Renal cortical epithelial cell (primary cell): ENCODE results near the gene LGALS1. TPM values are rescaled to one million over a fixed set of nuclear protein-coding genes. Genes with fewer than 3 reads are reported as not detected.

Experiments used
- DNase-seq: peaks from one replicate; pipeline ENCODE4 v3.0.0-alpha.2; 2011; ENCODE audit warnings: low read depth
- total RNA-seq: library from RNA; depleted of rRNA; stranded (reverse); fragments of >200 nt; gene quantifications from 2 replicates; pipeline ENCODE4 v1.2.3, GENCODE V29; 2014

The LGALS1 gene
- total RNA-seq = 761 and 4,632 TPM in 2 replicates

DNA sequence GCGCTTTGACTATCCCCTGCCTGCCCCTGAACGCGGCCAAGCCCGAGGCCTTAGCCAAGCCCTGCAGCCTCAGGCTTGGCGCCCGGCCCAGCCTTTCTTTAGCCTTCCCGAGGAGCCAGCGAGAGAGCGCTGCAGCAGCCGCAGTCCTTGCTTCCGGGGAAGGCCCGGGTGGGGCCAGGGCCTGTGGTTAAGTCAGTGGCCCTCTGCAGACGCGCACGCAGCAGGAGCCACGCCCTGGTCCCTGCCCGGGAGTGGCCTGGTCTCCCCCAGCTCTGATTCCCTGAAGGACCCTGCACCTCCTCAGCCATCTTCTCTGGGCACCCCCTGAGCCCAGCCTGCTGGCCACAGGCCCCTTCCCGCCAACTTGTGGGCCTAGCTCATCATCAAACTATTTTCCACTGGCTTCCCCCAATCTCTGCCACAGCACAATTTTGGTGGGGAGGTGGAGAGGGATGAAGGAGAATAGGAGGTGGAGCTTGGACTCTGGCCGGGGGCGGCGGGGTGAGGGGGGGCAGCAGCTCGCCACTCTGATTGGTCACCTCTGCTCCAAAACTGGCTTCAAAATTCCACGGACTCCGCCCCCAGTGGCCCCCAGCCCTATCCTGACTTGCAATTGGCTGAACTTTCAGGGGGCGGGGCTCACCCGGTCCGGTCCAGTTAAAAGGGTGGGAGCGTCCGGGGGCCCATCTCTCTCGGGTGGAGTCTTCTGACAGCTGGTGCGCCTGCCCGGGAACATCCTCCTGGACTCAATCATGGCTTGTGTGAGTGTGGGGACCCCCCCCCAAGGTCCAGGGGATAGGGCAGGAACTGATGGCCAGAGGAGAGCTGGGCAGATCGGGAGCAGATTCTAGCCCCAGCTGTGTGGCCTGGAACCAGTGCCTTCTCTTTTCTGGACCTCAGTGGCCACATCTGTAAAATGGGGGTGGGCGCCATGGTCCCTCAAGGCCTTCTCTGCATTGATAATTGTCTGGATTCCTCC lies at the start of gene LGALS1:
Gene LGALS1 (plus strand): TSS at position 686 of the 979 bp plus-strand sequence. CDS start 67 bp downstream, at position 753.
- peak; percentile 70 for DNase-seq

- no peak for DNase-seq
Observed at GRCh38 chr22:37625737-37626136, 49.7 kb upstream of the LGALS1 start.

DNA sequence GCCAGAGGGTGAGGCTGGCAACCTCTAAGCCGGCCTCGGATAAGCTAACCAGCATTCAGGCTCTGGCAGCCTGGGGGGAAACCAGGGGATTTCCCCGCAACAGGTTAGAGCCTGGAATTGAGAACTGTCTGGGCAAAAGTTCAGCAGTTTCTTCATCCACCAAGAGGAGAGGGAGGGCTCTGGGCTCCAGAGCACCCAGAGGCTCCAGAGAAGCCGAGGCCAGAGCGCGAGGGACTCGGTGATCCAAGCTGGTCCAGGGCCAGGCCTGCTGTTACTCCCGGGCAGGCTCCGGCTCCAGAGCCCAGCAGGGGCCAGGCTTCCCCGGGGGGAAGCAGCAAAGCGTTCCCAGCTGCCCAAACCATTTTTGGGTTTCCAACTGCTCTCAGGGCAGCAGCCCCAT lies 49.3 kb upstream of the LGALS1 start:
- no peak for DNase-seq

DNA sequence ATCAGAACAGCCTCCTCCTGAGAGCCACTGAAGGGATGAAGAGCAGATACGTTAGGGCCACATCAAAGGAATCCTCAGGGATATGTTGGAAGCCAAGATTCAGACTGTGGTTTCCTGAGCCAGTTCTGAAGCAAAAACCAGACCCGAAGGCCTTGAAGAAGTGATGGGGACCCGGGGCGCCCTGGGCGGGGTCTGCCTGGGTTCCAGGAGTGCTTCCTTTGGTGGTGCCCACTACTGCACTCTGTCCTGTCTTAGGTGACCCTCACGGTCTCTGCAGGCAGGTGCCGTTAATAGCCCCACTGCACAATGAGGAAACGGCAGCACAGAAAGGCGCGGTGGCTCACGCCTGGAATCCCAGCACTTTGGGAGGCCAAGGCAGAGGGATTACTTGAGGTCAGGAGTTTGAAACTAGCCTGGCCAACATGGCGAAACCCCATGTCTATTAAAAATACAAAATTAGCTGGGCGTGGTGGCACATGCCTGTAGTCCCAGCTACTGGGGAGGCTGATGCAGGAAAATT lies 48.8 kb upstream of the LGALS1 start:
- no peak for DNase-seq

DNA sequence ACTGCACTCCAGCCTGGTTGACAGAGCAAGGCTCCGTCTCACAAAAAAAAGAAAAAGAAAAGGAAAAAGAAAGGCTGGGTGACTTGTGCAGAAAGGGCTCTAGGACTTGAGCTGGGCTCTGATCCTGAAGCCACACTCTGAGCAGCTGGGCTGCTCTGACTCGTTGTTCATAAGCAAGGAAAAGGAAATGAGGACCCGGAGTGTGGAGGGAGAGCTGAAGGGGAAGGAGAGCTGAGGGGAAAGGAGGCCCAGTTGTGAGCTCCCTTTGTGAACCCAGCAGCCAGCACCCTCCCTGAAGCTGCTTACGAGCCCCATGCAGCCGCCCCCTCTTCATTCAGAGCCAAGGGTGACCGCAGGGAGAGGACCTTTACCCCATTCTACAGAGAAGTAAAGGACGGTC lies 48.3 kb upstream of the LGALS1 start:
- no peak for DNase-seq

DNA sequence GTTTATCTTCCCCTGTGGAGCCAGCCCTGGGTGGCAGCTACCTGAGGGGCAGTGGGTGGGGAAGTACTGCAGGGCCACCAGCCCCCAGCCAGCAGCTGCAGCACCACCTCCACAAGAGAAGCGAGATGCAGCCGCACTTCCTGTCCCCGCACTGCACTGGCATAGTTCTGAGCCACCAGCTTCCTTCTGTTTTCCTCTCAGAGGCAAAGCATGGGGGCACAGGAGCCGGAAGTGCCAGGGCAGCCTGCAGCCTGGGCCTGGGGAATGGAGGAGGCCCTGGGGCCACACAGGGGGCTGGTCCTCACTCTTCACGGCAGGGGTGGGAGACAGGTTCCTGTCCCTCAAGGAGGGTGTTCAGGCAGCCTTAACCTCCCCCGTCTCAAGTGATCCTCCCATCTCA lies 47.9 kb upstream of the LGALS1 start:
- no peak for DNase-seq

DNA sequence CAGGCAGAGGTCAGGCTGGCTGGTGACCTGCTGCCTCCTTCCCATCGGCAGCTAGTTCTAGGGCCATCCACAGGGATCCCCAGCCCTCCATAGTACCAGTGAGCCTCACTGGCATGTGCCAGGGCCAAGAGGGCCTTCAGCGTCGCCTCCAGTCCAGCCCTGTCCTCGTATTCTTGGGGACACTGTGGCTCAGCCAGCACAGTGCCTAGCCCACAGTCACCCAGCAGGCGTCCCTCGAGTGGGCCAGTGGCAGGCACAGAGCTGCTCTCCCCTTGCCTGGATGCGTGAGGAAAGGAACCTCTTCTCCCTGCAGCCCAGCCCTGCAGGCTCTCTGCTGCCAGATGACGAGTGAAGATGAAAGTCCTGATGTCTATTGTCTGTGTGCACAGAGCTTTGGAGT lies 46.6 kb upstream of the LGALS1 start:
- no peak for DNase-seq

- no peak for DNase-seq
Observed at GRCh38 chr22:37629928-37630327, 45.5 kb upstream of the LGALS1 start.

- DNase-seq = no peak
Observed at GRCh38 chr22:37630839-37631435, 44.5 kb upstream of the LGALS1 start.

DNA sequence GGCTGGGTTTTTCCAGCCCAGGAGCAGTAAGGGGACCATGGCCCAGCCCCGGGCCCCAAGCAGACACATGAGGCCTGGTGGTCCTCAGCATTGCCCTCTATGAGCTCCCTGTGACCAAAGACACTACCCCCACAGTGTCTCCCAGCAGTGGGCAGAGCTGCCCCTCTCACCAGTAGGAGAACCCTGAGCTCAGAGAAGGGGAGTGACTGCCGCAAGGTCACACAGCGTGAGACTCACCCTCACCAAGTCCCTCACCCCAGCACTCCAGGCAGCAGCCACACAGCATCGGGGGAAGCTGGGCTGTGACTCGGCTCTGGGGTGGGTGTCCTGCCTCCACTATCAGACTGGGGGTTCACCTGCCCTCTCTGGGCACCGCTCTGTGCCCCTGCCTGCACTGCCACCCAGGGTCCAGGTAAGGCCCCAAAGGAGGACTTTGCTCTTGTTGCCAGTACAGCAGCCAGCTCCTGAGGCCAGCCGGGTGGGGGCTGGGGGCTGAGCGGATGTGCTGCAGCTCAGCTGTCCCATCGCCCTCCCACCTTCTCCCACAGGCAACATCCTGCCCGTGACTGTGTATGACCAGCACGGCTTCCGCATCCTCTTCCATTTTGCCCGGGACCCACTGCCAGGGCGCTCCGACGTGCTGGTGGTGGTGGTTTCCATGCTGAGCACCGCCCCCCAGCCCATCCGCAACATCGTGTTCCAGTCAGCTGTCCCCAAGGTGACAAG lies 43.8 kb upstream of the LGALS1 start:
- no peak for DNase-seq

DNA sequence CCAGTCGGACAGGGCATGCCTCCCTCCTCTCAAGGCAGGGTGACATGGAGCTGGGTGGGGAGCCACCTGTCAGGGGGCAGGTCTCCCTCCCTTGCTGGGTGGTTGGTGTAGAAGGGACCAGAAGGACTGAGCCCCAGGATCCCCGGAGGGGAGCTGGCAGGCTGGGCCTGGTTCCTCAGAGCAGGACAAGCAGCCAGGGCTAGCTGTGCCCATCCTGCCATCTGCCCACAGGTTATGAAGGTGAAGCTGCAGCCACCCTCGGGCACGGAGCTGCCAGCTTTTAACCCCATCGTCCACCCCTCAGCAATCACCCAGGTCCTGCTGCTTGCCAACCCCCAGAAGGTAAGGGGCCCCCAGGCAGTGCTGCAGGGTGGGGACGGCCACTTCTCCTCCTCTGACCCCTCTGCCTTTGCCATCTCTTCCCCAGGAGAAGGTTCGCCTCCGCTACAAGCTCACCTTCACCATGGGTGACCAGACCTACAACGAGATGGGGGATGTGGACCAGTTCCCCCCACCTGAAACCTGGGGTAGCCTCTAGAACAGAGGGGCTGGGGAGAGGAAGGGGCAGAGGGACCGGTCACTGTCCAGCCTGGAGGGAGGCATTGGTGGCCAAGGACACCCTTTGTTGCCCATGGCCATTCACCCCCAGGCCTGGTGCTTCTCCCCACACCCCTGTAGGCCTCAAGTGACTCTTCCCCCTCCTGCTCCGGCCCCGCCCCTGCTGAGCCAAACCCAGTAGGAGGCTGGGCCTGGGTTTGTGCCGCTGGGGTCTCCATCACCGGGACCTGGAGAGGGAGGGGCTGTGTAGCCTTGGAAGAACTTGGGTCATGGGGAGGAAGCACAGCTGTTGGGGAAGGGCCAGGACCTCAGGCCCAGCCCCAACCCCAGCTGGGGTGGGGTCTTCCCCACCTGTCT lies 43.0 kb upstream of the LGALS1 start:
- DNase-seq = no peak

DNA sequence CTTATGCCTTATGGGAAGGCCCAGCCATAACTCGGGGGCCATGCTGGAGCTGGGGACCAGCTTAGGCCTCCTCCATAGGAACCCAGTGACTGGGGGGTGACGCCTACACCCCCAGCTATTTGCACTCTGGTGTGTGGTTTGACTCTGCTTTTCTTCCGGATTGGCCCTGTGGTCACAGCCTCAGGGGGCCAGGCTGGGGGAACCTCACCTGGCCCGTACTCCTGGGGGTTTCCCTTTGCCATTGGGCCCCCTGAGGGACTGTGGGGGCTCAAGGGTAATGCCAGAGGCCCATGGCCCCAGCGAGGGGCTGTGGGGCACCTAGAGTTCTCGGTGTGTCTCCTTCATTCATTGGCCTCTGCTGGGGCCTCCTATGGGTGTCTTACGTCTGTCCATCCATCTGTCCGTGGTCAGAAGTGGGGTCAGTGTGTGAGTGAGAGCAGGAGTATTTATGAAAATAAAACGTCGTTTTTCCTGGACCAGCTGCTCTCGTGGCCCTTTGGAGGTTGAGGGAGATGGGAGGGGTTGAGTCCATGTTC lies 42.3 kb upstream of the LGALS1 start:
- no peak for DNase-seq

GRCh38 chr22:37633625-37634416 lies 41.6 kb upstream of the LGALS1 start:
- DNase-seq = peak; percentile 30

- no peak for DNase-seq
Observed at GRCh38 chr22:37634417-37634924, 41.0 kb upstream of the LGALS1 start.

DNA sequence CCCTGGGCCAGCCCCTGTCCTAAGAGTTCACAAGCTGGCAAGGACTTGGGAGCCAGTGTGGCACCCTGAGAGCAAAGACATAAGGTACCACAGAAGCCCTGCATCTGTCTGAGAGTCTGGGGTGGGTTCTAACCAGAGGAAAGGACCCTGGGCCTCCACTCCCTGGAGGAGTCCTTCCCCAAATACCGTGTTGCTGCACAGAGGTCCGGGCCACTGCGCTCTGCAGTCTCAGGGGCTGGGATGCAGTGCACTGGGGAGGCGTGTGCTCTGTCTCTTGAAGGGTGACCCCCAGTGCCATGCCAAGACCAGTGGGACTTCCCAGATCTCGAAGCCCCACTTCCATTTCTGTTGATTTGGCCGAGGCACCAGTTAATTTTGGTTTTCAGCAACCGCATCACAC lies 40.3 kb upstream of the LGALS1 start:
- DNase-seq = no peak

- peak; percentile 42 for DNase-seq
Observed at GRCh38 chr22:37636186-37636948, 39.1 kb upstream of the LGALS1 start.

DNA sequence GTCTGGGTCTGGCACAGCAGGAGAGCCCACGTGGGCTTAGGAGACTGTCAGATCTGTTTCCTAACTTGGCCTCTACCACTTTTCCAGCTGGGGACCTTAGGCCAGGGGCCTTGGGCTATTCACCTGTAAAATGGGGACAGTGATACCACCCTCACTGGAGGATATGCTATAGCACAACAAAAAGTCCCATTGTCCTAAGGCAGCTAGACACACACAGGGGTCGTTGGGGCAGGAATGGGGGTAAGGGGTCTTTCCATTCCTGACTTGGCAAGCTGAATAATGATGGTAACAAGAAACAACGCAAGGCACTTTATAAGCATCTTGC lies 38.5 kb upstream of the LGALS1 start:
- DNase-seq = no peak

DNA sequence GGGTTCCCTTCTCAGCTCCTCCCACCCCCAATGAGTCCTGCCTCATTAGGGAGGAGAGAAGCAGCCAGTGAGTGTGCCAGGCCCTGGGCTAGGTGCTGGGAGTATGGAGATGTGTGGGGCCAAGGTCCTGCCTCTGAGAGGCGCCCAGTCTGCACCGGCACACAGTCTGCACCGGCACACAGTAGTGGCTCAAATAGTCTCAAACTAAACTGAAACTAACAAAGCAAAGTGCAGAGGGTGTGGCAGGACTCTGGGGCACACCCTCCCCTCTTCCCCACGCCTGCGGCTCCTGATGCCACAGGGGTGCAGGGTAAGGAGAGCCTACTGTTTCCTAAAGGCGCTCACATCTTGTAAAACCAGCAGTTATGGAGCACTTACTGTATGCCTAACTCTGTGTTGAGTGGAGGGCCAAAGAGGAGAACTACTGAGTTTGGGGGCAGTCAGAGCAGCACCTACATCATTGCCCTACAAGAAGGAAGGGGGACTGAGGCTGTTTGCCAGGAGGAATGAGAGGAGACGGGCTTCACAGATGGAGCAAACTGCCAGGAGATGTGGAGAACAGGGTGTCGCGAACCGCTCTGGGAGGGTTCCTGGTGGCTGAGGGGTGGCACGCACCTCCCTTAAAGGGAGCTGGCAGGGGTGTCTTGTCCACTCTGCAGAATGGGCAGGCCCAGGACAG lies 36.9 kb upstream of the LGALS1 start:
- no peak for DNase-seq
